PC-3 (cell line): Measurements from ENCODE around the gene CTBP2. TPM values are rescaled to one million over a fixed set of nuclear protein-coding genes. Genes with fewer than 3 reads are reported as not detected.

Source experiments
- ATAC-seq: fragments of 200-7000 bp; cut with Tn5 transposase; 2 replicates; pipeline ENCODE4 v1.9.1; 2020; ENCODE audit warnings: mild to moderate bottlenecking, moderate library complexity
- BruUV-seq: library from RNA; stranded (reverse); fragments of 400-500 nt; replicated peaks from 2 replicates; lab custom pipeline; 2021; lab: Mats Ljungman, UMichigan
- CTCF ChIA-PET: fragments of 300-600 bp; sonication (Branson Sonifier 250); formaldehyde crosslinking; loops from one replicate; lab custom pipeline; 2022; ENCODE audit warnings: antibody characterized with exemption; lab: Charles Lee
- POLR2A ChIA-PET: fragments of 300-600 bp; sonication (Branson Sonifier 250); formaldehyde crosslinking; loops from one replicate; lab custom pipeline; 2022; ENCODE audit warnings: antibody characterized with exemption; ENCODE audit not compliant: unreplicated experiment; lab: Charles Lee
- DNase-seq: peaks from one replicate; pipeline ENCODE4 v3.0.0-alpha.2; 2015
- H2AFZ ChIP-seq: fragments of 300-600 bp; sonication (generic); 2 replicates; pipeline ENCODE4 v1.6.0; 2016; ENCODE audit warnings: antibody characterized with exemption, low read length
- H3F3A ChIP-seq: fragments of 300-600 bp; sonication (generic); one replicate; pipeline ENCODE4 v1.6.0; 2017; ENCODE audit warnings: antibody characterized with exemption, low read length, control low read depth, mild to moderate bottlenecking; ENCODE audit not compliant: unreplicated experiment
- H3K27ac ChIP-seq: fragments of 300-600 bp; sonication (generic); 2 replicates; pipeline ENCODE4 v1.5.1; 2016; ENCODE audit warnings: mild to moderate bottlenecking, low read length
- H3K27me3 ChIP-seq: fragments of 300-600 bp; sonication (generic); 2 replicates; pipeline ENCODE4 v1.6.1; 2016; ENCODE audit warnings: low read length, mixed read lengths
- H3K36me3 ChIP-seq: fragments of 300-600 bp; sonication (generic); 2 replicates; pipeline ENCODE4 v1.6.1; 2016; ENCODE audit warnings: low read depth, mixed run types, low read length, mixed read lengths
- H3K4me1 ChIP-seq: fragments of 300-600 bp; sonication (generic); 2 replicates; pipeline ENCODE4 v1.5.1; 2016; ENCODE audit warnings: low read length; ENCODE audit not compliant: insufficient read depth
- H3K4me2 ChIP-seq: fragments of 300-600 bp; sonication (generic); 2 replicates; pipeline ENCODE4 v1.6.0; 2016; ENCODE audit warnings: low read length
- H3K4me3 ChIP-seq: fragments of 300-600 bp; sonication (generic); 2 replicates; pipeline ENCODE4 v1.5.1; 2016; ENCODE audit warnings: mild to moderate bottlenecking, low read length, mixed read lengths
- H3K79me2 ChIP-seq: fragments of 300-600 bp; sonication (generic); 2 replicates; pipeline ENCODE4 v1.6.1; 2017; ENCODE audit warnings: low read length, mixed read lengths
- H3K9ac ChIP-seq: fragments of 300-600 bp; sonication (generic); 2 replicates; pipeline ENCODE4 v1.6.0; 2016; ENCODE audit warnings: mild to moderate bottlenecking, low read length
- H3K9me2 ChIP-seq: fragments of 300-600 bp; sonication (generic); replicated peaks from 2 replicates; pipeline ENCODE4 v1.6.1; 2016; ENCODE audit warnings: mixed run types, low read length, mixed read lengths
- H3K9me3 ChIP-seq: fragments of 300-600 bp; sonication (generic); 2 replicates; pipeline ENCODE4 v1.6.1; 2016; ENCODE audit warnings: low read length, mixed read lengths
- H4K20me1 ChIP-seq: fragments of 300-600 bp; sonication (generic); 2 replicates; pipeline ENCODE4 v1.6.1; 2016; ENCODE audit warnings: low read length, mixed read lengths
- EZH2 ChIP-seq: fragments of 300-600 bp; sonication (generic); IDR thresholded peaks from one replicate; pipeline ENCODE4 v1.6.1; 2017; ENCODE audit warnings: antibody characterized with exemption, mild to moderate bottlenecking, low read length; ENCODE audit not compliant: unreplicated experiment
- EZH2phosphoT487 ChIP-seq: fragments of 300-600 bp; sonication (generic); IDR thresholded peaks from 2 replicates; pipeline ENCODE4 v1.6.1; 2018; ENCODE audit warnings: mild to moderate bottlenecking, antibody characterized with exemption, low read length, borderline replicate concordance
- intact Hi-C: fragments of 100-400 bp; cut with micrococcal nuclease; formaldehyde crosslinking; loops from 2 replicates; pipeline ENCODE4 v1.9.0; 2023
- total RNA-seq: library from RNA; depleted of rRNA; stranded (reverse); fragments of >200 nt; gene quantifications from 2 replicates; pipeline ENCODE4 v1.2.3, GENCODE V29; 2014
- TF ChIP-seq, protein P1 (sequence below): fragments of 300-600 bp; sonication (generic); conservative IDR thresholded peaks from 2 replicates; pipeline ENCODE4 v1.5.1; 2017; ENCODE audit warnings: antibody characterized with exemption, low read depth, mild to moderate bottlenecking, low read length

The CTBP2 gene
- total RNA-seq, 1 experiment from 2014 or later: 78.9 TPM

- no peaks in the 10 kb centered on the region for H3K9me3 ChIP-seq
- no peaks in the 10 kb centered on the region for H3F3A ChIP-seq
- H3K4me3 ChIP-seq: no peak overlapping the region
- H3K36me3 ChIP-seq: no peaks in the 10 kb centered on the region; the same call in 1 of the 2 replicates
- intact Hi-C loops: no loop called here
- H3K4me2 ChIP-seq: no peak overlapping the region
- ChIA-PET CTCF (no interaction called here), POLR2A (no interaction called here)
- H3K79me2 ChIP-seq: peaks cover 43% of the 10 kb centered on the region
- BruUV-seq: no TSS peak
- H3K27ac ChIP-seq: no peak overlapping the region
- no peaks in the 10 kb centered on the region for H3K9me2 ChIP-seq
- no peak overlapping the region for H2AFZ ChIP-seq
- H3K27me3 ChIP-seq: no peaks in the 10 kb centered on the region
- H3K4me1 ChIP-seq: no peaks in the 10 kb centered on the region
- no peak overlapping the region for H3K9ac ChIP-seq
- DNase-seq (no peak), ATAC-seq (no peak)
- H4K20me1 ChIP-seq: no peaks in the 10 kb centered on the region; the same call in 1 of the 2 replicates
- TF ChIP-seq, protein P1, sequence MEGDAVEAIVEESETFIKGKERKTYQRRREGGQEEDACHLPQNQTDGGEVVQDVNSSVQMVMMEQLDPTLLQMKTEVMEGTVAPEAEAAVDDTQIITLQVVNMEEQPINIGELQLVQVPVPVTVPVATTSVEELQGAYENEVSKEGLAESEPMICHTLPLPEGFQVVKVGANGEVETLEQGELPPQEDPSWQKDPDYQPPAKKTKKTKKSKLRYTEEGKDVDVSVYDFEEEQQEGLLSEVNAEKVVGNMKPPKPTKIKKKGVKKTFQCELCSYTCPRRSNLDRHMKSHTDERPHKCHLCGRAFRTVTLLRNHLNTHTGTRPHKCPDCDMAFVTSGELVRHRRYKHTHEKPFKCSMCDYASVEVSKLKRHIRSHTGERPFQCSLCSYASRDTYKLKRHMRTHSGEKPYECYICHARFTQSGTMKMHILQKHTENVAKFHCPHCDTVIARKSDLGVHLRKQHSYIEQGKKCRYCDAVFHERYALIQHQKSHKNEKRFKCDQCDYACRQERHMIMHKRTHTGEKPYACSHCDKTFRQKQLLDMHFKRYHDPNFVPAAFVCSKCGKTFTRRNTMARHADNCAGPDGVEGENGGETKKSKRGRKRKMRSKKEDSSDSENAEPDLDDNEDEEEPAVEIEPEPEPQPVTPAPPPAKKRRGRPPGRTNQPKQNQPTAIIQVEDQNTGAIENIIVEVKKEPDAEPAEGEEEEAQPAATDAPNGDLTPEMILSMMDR: no peak
- TF ChIP-seq EZH2phosphoT487 (no peak), EZH2 (no peak)
Observed at GRCh38 chr10:124966008-124966407, 194.4 kb downstream of the CTBP2 start.

GRCh38 chr10:124963866-124964720, 196.3 kb downstream of the CTBP2 start:
- no peak overlapping the region for H3K27ac ChIP-seq
- peaks cover 58% of the 10 kb centered on the region for H3K79me2 ChIP-seq
- intact Hi-C loops: no loop called here

More at GRCh38 chr10:124963866-124964720, 196.3 kb downstream of the CTBP2 start:
- no peaks in the 10 kb centered on the region for H3K9me3 ChIP-seq
- no peak overlapping the region for H3K9ac ChIP-seq
- H4K20me1 ChIP-seq: no peaks in the 10 kb centered on the region; the same call in 1 of the 2 replicates
- no peaks in the 10 kb centered on the region for H3F3A ChIP-seq
- H3K27me3 ChIP-seq: no peaks in the 10 kb centered on the region
- no peaks in the 10 kb centered on the region; the same call in 1 of the 2 replicates for H3K36me3 ChIP-seq
- BruUV-seq: no TSS peak
- H3K9me2 ChIP-seq: no peaks in the 10 kb centered on the region
- ChIA-PET POLR2A (interaction anchor here (0.7 kb wide), 1 partner anchor 22 kb away, joined by 3 read pairs; the partner anchor contains the start of gene ZRANB1), CTCF (no interaction called here)
- no peak overlapping the region for H2AFZ ChIP-seq
- no peak for DNase-seq
- H3K4me1 ChIP-seq: no peaks in the 10 kb centered on the region
- H3K4me2 ChIP-seq: no peak overlapping the region
- no peak overlapping the region for H3K4me3 ChIP-seq
- no peak for ATAC-seq
- TF ChIP-seq EZH2phosphoT487: no peak
- TF ChIP-seq, protein P1: no peak
- TF ChIP-seq EZH2: no peak
